KMS-11 (cell line): ENCODE measurements around the gene NELL2.

Experiments
- H2AFZ ChIP-seq: fragments of 200-600 bp; sonication (generic); 2 replicates; pipeline ENCODE4 v1.6.1; 2016; ENCODE audit warnings: antibody characterized with exemption, mixed run types, low read depth
- H3K27ac ChIP-seq: fragments of 200-600 bp; sonication (generic); 2 replicates; pipeline ENCODE4 v1.6.1; 2016; ENCODE audit warnings: mild to moderate bottlenecking, mixed run types
- H3K27me3 ChIP-seq: fragments of 200-600 bp; sonication (generic); 2 replicates; pipeline ENCODE4 v1.6.1; 2017; ENCODE audit warnings: mild to moderate bottlenecking, low read depth, mixed run types, moderate library complexity; ENCODE audit not compliant: insufficient read depth
- H3K36me3 ChIP-seq: fragments of 200-600 bp; sonication (generic); 2 replicates; pipeline ENCODE4 v1.6.1; 2017; ENCODE audit warnings: mild to moderate bottlenecking, mixed run types; ENCODE audit not compliant: insufficient read depth
- H3K4me1 ChIP-seq: fragments of 200-600 bp; sonication (generic); 2 replicates; pipeline ENCODE4 v1.6.1; 2016; ENCODE audit warnings: mild to moderate bottlenecking, low read depth, mixed run types; ENCODE audit not compliant: poor library complexity, severe bottlenecking
- H3K4me2 ChIP-seq: fragments of 200-600 bp; sonication (generic); 2 replicates; pipeline ENCODE4 v1.7.0; 2016; ENCODE audit warnings: mild to moderate bottlenecking, mixed run types
- H3K4me3 ChIP-seq: fragments of 200-600 bp; sonication (generic); IDR thresholded peaks from 2 replicates; pipeline ENCODE4 v1.6.1; 2017; ENCODE audit warnings: low read depth, low read length, mixed read lengths; ENCODE audit not compliant: insufficient read depth
- H3K79me2 ChIP-seq: fragments of 200-600 bp; sonication (generic); 2 replicates; pipeline ENCODE4 v1.6.1; 2016; ENCODE audit warnings: low read depth, mixed run types; ENCODE audit not compliant: insufficient read depth
- H3K9ac ChIP-seq: fragments of 200-600 bp; sonication (generic); 2 replicates; pipeline ENCODE4 v1.6.1; 2016; ENCODE audit warnings: mild to moderate bottlenecking, mixed run types
- H4K20me1 ChIP-seq: fragments of 200-600 bp; sonication (generic); 2 replicates; pipeline ENCODE4 v1.6.1; 2016; ENCODE audit warnings: mild to moderate bottlenecking, mixed run types; ENCODE audit not compliant: insufficient read depth
- TF ChIP-seq, protein P1 (sequence below): fragments of 200-600 bp; sonication (generic); conservative IDR thresholded peaks from 2 replicates; pipeline ENCODE4 v1.6.1; 2017; ENCODE audit warnings: low read depth, mild to moderate bottlenecking, antibody characterized with exemption, low read length, moderate library complexity, mixed read lengths

NELL2 gene

DNA sequence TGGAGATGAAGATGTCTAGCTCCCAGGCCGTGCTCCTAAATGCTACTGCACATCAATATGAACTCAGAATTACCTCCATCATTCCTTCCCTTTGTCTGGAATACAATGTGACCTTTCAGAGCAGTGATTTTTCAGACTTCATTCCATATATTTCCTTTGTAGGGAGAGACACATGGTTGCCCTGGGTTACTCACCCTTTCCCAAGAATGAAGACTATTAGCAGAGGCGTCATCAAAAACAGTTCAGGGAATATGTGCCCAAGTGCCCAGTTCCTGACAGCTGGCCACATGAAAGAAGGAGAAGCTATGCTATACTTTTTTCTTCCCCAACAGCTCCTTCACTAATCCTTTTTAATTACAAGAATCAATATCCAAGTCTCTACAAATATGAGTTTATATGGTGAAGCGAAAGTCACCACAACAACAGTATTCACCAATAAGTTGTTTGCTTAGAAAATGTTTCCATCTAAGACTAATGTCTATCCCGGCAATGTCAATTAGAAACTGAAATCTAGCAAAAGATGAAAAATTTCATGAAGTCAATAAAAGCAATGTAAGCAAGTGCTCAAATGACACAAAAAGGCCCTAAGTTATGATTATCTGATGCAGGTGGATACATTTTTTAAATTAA, 17.8 kb downstream of the NELL2 start:
- Histone ChIP-seq H3K36me3 (no peaks in the 10 kb centered on the region), H3K27me3 (no peaks in the 10 kb centered on the region), H3K4me2 (no peak overlapping the region), H3K9ac (no peak overlapping the region), H3K27ac (no peak overlapping the region), H3K4me3 (no peak overlapping the region), H3K4me1 (no peaks in the 10 kb centered on the region), H2AFZ (no peak overlapping the region), H4K20me1 (no peaks in the 10 kb centered on the region), H3K79me2 (no peaks in the 10 kb centered on the region)
- TF ChIP-seq, protein P1, sequence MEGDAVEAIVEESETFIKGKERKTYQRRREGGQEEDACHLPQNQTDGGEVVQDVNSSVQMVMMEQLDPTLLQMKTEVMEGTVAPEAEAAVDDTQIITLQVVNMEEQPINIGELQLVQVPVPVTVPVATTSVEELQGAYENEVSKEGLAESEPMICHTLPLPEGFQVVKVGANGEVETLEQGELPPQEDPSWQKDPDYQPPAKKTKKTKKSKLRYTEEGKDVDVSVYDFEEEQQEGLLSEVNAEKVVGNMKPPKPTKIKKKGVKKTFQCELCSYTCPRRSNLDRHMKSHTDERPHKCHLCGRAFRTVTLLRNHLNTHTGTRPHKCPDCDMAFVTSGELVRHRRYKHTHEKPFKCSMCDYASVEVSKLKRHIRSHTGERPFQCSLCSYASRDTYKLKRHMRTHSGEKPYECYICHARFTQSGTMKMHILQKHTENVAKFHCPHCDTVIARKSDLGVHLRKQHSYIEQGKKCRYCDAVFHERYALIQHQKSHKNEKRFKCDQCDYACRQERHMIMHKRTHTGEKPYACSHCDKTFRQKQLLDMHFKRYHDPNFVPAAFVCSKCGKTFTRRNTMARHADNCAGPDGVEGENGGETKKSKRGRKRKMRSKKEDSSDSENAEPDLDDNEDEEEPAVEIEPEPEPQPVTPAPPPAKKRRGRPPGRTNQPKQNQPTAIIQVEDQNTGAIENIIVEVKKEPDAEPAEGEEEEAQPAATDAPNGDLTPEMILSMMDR: no peak

DNA sequence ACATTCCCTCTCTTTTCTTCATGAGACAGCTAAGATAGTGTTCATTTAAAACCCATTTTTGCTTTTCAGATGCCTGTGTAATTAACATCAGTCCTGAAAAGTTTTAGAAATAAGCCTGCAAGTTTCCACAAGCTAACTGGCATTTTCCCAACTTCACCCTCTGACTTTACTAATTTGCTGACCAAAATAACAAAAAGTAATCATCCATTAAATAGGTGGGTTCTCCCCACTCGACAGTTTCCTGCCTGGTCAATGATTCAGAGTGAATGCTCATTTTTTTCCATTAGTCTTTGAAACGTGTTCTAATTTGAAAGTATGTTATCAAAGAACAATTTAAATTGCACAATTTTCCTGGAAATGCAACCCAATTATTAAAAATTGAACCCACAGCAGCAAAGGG, 23.6 kb downstream of the NELL2 start:
- H3K4me3 ChIP-seq: no peak overlapping the region
- no peaks in the 10 kb centered on the region for H4K20me1 ChIP-seq
- TF ChIP-seq, protein P1: no peak
- H2AFZ ChIP-seq: no peak overlapping the region
- H3K4me1 ChIP-seq: no peaks in the 10 kb centered on the region
- no peaks in the 10 kb centered on the region for H3K27me3 ChIP-seq
- H3K9ac ChIP-seq: no peak overlapping the region
- H3K4me2 ChIP-seq: no peak overlapping the region
- H3K36me3 ChIP-seq: no peaks in the 10 kb centered on the region
- H3K27ac ChIP-seq: no peak overlapping the region
- H3K79me2 ChIP-seq: no peaks in the 10 kb centered on the region

DNA sequence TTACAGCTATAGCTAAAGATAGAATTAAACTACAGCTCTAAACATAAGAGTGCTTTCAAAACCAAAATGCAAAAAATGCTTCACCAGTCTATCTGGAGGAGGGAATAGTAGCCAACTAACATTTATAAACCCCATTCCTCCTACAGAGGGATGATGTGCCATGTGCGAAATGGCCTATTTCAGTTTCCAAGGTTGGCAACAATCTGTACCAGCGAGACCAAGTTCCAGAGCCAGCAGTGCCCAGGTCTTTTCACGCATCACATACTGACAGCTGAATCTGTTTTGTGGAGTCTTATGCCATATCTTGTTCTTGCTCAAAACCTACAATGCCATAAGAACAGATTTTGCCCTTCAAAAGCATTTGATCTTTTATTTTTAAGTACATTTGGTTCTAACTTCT, 24.5 kb downstream of the NELL2 start:
- H3K79me2 ChIP-seq: no peaks in the 10 kb centered on the region
- no peaks in the 10 kb centered on the region for H3K36me3 ChIP-seq
- TF ChIP-seq, protein P1: no peak
- H3K9ac ChIP-seq: no peak overlapping the region
- no peaks in the 10 kb centered on the region for H4K20me1 ChIP-seq
- H3K27ac ChIP-seq: no peak overlapping the region
- H3K4me3 ChIP-seq: no peak overlapping the region
- no peaks in the 10 kb centered on the region for H3K4me1 ChIP-seq
- H2AFZ ChIP-seq: no peak overlapping the region
- no peak overlapping the region for H3K4me2 ChIP-seq
- no peaks in the 10 kb centered on the region for H3K27me3 ChIP-seq

DNA sequence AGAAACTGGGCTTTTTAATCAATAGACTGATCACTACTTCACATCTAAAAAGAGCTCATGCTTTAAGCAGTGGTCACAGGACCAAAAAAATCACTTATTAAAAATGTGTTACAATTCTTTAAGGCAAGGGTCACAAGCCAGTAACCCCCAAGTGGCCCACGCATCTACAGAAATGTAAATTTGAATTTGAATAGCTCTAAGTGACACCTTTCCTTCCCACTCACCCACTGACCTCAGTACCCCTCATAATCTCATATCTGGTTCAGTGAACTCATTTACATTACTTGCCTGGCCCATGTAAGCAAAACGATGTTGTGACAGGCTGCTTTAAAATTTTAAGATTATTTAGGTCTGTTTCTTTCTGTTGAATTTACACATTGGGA, 27.4 kb downstream of the NELL2 start:
- Histone ChIP-seq H3K36me3 (no peaks in the 10 kb centered on the region), H2AFZ (no peak overlapping the region), H3K4me3 (no peak overlapping the region), H3K4me1 (no peaks in the 10 kb centered on the region), H3K9ac (no peak overlapping the region), H3K4me2 (no peak overlapping the region), H4K20me1 (no peaks in the 10 kb centered on the region), H3K79me2 (no peaks in the 10 kb centered on the region), H3K27ac (no peak overlapping the region), H3K27me3 (no peaks in the 10 kb centered on the region)
- TF ChIP-seq, protein P1: no peak
